HG02870 (cell line): ENCODE results near the gene CALD1.

Source experiments
- ATAC-seq: cut with Tn5 transposase; IDR thresholded peaks from one replicate; pipeline ENCODE4 v1.9.1; 2021; ENCODE audit warnings: mild to moderate bottlenecking, moderate library complexity; ENCODE audit not compliant: unreplicated experiment

The CALD1 gene, protein sequence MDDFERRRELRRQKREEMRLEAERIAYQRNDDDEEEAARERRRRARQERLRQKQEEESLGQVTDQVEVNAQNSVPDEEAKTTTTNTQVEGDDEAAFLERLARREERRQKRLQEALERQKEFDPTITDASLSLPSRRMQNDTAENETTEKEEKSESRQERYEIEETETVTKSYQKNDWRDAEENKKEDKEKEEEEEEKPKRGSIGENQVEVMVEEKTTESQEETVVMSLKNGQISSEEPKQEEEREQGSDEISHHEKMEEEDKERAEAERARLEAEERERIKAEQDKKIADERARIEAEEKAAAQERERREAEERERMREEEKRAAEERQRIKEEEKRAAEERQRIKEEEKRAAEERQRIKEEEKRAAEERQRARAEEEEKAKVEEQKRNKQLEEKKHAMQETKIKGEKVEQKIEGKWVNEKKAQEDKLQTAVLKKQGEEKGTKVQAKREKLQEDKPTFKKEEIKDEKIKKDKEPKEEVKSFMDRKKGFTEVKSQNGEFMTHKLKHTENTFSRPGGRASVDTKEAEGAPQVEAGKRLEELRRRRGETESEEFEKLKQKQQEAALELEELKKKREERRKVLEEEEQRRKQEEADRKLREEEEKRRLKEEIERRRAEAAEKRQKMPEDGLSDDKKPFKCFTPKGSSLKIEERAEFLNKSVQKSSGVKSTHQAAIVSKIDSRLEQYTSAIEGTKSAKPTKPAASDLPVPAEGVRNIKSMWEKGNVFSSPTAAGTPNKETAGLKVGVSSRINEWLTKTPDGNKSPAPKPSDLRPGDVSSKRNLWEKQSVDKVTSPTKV

DNA sequence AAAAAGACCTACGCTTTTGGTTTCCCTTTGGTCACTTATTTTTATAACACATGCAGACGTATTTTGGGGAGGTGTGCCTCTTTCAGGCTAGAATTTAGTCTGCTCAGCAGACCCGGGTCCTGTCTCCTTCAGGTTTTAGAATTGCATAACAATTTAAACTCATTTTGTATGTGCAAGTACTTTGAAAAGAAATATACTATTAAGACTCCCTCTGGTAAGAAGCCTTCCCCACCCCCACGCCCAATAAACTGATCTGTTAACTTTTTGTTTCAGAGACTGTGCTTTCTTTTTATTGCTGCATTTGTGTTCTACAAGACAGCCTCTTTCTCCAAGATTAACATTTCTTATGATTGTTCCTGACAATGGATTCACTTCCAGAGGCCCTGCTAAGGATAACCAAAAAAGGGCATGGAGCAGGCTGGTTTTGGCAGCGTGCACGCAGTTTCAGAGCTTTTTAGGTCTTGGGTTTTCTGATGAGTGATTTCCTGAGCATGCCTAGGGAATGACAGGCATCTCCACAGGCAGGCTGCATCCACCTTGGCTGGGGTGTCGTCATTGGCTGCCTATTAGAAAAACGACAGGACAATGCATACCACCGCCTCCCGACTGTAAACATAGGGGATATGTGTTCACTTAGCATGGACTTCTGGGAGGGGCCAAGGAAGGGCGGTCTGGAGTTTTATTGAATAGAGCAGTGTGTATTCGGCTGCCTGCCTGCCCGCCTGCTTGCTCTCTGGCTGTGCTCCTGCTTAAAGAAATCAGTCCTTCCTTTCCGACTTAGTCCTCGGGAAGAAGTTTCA, at the start of gene CALD1:
TSS of gene CALD1 (plus strand) at position 694 of the 800 bp plus-strand sequence. CDS start 88,100 bp downstream, outside the sequence.
- no peak for ATAC-seq

DNA sequence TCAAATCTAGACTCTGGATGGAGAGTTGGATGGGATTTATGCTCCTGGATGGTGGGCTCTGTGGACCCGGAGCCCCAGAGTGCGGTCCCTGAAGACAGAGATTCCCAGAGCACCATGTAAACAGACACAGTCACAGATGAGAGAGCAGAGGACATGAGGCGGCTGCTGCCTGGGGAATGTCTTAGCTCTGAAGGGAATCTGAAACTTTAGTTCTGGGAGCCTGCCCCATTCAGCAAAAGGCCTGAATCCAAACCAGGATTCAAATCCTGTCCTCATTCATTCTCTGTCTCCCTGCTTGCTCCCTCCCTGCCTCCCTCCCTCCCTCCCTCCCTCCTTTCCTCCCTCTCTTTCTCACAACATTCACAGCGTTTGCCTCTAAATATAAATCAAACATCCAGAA, 49.5 kb upstream of the CALD1 start:
- no peak for ATAC-seq

DNA sequence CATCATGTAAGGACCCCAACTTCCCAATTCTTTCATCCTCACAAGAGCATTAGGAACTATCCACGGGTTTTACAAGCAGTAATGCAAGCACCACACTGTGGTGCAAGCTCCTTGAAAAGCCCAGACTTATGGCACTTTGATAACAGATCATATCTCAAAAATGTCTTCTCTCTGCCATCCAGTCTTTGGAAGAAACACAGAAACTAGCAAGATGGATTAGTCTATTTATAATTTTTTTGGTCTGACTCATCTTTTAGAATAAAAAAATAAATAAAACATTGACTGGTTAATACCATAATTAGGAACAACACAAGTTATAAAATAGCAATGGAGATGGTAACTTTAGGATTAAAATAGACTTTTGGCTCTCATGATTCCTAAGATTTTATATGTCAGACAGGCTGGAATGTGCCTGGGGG, 49.0 kb upstream of the CALD1 start:
- ATAC-seq = no peak

DNA sequence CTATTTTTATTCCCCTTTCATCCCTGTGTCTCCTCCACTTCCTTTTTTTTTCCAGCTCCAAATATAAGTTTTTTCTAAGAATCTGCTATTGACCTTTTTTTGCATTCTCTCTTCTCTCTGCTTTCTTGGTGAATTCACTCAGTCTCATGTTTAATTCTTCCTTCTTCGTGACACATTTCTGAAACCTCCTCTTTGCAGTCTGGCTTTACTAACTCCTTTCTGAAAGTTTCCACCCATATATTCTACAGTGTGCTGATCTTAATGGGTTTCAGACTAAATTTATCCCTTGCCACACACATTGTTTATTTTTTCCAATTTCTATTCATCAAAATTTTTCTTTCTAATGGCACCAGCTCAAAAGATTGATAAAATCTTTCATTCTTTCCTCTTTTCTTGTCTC, 47.8 kb upstream of the CALD1 start:
- ATAC-seq = no peak

DNA sequence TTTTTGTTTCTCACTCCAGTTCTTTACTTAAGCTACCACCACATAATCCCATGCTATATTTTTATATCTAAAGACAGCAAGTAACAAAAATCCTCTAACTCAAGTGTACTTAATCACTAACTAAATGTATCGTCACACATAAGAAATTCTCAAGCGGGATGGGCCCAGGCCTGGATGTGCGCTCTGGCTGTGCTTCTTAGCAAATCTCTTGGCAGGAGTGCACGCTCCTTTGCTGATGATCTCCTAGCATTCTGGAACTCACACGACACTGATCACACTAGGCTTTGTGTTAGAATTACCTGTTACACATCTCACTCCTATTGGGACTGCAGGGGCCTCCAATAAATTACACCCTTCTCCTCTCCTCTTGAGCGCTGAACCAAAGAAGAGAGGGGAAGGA, 46.7 kb upstream of the CALD1 start:
- ATAC-seq = no peak

DNA sequence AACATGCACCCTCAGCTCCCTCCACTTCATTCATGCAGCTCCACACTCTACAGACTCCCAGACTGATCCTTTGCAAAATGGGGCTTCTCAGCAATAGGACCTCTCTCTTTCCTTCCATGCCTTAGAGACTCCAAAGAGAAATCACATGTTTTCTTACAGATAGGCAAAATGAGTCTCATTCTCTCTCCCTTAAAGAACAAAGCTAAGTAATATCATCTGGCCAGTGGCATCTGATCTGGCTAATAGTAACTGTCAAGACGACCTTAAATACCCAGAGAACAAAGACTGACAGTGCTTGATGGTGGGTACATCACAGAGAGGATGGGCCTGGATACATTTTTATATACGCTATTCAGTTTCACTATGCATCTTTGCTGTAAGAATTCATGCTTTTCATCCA, 43.1 kb upstream of the CALD1 start:
- no peak for ATAC-seq

DNA sequence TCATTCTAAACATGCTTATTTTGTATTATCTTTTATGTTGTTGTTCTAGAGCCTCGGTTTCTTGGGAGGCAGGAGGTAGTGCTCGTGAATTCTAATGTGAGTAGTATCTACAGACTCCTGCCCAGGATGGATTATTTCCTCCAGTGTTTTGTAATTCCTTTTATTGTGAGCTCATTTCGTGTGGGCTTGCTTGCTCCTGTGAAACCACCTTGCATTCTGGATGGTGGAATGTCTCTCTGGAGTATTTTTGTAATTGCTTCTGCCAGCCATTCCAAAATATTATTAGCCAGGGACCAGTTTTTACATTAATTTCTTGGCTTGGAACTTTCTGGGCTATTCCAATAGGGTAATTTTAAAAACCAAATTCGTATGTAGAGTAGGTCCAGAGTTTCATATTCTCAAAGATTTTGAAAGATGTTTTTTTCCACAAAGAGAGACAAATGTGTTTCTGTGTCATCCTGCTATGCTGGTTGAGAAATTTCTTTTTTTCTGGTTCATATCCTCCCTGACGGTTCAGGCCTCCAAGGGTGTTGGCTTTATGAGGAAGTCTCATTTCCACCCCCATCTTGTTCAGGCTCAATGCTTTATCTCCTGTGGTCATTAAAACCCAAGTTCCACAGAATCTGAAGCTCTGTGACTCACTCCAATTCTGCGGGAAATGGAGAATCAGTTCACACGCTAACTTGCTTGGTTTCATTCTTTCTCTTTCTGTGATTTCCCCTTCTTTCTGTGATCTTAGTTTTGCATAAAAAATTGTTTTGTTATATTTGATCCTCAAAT, 41.7 kb upstream of the CALD1 start:
- ATAC-seq = no peak

DNA sequence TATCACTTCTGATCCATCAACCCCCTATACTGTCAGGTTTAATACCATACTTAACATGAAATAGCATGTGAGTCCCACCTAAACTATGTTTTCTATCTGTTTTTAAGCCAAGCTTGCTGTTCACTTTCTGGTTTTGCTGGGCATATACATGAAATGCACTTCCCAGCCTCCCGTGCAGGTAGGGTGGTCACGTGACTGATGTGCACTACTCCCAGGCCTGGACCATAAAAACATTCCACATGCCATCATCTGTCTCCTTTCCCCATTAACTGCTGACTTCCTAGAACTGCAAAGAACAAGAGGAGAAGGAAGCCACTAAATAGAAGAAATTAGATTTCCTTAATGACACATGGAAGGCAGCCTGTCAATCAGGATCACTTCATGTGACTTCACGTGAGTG, 40.1 kb upstream of the CALD1 start:
- no peak for ATAC-seq

DNA sequence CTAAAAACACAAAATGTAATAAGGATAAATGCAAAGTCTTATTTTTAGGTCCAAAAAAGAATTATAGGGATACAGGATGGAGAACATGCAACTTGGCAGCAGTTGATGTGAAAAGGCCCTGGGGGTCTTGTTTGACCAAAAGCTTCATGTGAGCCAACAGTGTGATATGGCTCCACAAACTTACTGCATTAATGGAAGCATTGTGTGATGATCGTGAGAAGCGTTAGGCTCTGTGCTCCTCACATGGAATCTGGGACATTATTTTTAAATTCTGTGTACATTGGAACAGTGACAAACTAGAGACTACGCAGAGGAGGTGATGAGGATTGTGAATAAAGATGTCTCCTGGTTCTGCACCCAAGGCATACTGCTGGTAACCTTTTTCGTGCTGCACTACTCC, 39.1 kb upstream of the CALD1 start:
- no peak for ATAC-seq

DNA sequence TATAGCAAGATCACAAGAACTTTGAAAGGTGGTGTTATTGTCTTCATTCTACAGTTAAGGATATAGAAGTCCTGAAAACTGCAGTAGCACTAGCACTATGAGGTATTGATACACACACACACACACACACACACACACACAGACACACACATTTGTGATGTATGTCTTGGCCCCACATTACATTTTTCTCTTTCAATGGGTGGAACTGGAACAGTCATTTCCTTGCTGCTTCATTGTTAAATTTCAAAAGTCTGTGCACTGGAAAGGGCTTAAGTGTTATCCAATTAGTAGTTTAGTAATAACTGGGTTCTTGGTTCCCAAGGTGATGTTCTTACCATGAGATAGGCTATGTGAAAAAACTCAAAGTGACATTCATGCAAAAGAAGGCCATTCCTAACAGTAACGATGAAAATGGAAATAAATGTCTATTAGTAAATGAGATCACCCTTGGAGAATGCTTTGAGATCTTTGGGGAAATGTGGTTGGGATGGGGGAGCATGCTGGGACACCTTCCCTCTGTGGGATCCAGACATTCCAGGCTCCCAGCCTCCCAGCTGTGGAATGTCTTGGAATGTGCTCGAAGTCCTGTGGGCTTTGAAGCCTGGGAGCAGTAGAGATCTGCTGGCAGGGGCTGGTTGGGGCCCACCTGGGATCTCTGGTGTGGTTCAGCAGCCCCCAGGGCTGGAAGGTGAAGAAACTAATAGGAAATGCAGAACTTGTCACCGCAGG, 37.4 kb upstream of the CALD1 start:
- no peak for ATAC-seq

DNA sequence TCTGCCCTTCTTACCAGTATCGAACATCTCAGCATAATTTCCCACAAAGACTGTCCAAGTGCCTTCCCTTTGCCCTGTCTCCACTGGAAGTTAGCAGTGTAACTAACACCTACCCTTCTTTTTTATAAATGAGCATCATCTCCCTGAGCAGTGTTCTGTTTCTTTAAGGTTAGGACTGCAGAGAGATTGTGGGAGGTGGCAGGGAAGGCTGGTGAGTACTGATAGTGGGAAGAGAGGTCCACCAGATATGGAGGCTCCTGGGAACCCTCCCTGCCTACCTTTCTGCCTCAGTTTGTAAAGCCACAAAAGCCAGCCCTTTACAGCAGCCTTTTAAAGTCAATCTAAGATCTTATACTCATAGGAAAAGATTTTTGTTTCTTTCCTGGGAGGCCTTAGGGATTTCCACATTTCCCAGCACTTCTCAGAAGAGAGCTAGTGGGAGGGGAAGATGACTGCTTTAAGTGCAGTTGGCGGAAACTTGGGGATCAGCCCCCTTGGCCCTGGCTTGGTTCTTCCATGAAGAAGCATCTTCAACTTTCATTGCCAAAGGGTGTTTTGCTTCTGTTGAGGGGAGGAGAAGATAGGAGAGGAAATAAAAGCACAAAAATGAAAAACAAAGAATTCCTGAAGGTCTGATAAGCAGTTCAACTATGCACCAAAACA, 36.6 kb upstream of the CALD1 start:
- ATAC-seq = no peak

DNA sequence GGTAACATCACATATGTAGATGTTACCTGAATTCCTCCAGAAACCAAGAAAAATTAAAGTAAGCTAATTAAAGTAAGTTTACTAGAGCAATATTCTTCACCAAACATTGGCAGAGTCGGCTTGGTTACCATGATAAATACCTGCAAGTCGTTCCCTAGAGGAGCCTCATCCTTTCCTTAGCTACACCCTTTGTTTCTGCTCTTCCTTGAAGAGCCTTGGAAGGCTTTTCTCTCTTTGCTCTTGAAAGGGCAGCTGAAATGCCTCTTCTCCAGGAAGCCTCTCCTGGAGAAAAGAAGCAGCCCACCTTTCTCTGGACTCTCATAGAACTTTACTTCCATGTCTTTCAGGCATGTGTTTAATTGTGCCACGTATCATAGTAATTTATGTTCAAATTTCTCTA, 34.9 kb upstream of the CALD1 start:
- no peak for ATAC-seq

DNA sequence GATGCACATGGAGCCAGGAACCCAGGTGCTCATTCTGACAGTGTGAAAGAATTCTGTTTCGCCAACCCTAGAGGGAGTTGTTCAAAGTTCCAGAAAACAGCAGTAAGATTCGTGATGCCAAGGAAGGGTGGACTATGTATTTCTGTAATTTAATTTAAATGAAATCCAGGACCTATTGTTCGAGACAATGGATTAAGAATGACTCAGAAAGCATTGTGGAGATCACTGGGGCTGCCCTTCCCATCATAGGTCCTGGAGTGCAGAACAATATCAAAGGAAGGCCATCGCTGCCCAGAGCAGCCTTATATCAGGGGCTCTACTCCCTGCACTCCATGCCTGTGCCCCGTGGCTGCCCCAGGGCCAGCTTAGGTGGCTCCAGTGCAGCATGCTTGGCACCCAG, 32.1 kb upstream of the CALD1 start:
- ATAC-seq = no peak

DNA sequence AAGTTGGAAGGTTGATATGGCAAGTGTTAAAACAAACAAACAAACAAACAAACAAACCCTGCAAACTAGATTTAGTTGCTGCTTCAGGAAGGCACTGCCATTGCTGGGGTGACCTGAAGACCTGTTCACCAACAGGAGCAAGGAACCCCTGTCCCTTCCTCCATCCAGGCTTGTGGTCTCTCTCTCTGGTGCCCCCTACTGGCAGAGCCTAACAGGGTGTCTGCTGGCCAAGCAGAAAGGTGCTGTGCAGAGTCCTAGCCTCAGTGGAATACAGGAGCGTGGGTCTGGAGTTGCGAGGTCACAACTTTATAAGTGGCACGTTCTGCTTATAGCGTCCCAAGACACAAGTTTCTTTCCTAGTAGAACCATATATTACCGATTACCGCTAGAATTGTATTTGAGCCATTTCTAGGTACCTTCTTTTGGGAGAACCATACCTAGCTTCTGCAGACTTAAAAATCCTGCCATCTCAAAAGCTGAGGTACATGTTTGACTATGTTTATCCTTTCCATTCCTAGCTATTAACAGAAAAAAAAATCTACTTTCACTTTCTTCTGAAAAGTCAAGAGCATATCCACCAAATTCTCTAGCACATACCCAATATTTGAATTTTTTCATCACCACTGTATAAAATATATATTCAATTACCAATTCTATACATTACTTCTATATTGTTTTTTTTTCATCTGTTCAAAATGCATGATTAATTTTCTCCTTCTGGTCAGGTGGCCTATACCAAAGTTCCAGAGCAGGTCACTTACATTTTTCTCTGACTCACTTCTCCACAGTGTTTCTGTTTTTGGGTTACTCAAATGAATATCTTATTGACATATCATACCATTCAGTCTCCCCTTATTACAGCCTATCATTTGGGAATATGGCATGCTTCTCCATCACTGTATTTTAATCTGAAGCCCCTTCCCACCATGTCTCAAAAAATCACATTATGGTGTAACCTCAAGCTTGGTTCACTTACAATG, 29.1 kb upstream of the CALD1 start:
- peak; percentile 50 for ATAC-seq

DNA sequence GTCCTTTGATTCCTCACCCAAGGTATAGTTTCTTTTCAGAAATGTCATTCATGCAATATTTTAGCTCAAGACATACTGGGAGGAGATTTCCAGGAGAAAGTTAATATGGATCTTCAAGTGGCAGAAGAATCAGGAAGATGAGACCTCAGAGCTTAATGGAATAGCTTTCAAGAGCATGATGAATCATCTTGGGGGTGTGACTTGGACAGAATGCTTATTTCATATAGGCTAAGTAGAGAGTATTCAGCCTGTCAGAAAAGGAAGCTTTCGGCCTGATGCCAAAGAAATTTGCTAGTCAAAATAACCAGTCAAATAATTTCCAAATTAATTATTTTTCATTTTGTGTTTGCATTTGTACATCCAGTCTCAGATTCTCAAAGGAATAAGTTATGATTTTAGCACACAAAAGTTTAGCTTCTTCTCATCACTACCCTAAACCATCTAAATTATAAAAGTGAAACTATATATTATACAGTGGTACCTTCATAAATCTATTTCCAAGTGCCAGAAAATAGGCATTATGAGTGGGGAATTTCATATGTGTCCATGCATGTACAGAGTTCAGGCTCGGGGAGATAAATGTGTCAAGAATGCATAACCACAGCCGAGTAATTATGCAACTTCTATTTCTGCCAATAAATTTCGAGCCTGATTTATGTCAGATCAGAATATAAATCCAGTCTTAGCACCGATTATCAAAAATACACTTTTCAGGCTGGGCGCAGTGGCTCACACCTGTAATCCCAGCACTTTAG, 27.3 kb upstream of the CALD1 start:
- ATAC-seq = no peak

DNA sequence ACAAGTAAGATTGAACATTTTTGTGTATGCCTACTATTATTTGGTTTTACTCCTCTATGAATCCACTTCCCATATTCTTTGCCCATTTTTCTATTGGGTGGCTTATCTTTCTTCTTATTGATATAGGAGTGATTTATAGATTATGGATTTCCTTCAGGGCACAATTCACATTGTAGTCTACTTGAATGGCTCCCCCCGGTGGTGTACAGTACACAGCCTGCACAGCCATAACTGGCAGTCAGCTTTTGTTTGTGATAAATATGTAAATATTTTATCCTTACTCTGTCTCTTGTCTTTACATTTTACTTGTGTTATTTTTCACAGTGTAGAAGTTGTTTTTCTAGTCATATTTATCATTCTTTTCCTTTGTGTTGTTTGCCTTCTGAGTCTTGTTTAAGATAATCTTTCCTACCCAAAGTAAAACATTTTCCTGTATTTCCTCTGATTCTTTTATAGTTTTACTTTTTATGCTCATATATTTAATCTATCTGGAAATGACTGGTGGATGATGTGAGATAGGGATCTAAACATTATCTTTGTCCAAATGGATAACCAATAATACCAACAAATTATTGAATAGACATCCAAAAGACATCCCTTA, 23.9 kb upstream of the CALD1 start:
- no peak for ATAC-seq

DNA sequence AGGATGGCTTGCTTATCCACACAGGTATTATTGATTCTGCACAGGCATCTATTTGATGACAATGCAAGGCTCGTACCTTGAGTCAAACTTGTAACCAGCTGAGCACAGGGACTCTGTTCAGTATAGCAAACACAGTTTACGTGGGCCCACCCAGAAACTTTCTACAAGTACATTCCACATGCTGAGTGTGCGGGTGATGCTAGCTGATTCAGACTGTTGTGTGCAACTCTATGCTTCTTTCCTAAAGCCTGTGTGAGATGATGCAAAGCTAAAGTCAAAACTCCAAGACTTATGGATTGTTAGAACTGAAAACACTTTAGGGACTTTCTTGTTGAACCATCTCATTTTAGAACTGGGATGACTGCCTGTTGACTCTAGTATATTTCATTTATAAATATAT, 21.5 kb upstream of the CALD1 start:
- ATAC-seq = no peak
